Mucosa of gallbladder (tissue), 1 donor: ENCODE data around the gene ZNF160. TPM values are rescaled to one million over a fixed set of nuclear protein-coding genes. Genes with fewer than 3 reads are reported as not detected.

Source experiments
- total RNA-seq: library from RNA; stranded (reverse); gene quantifications from one replicate; pipeline ENCODE4 v1.2.1, GENCODE V29; 2021
- donor health status: DM: no; HTN: no; CAD: no.

ZNF160 gene
- total RNA-seq, 1 donor from 2014 or later, result 66.8 TPM

Other genes with a start within 250 kb of the ZNF160 start
- gene ZNF468, start 245.8 kb downstream of the ZNF160 start, total RNA-seq, result 37.2 TPM
- gene ZNF320, start 205.8 kb downstream of the ZNF160 start, total RNA-seq, result 39.9 TPM
- 39.0 TPM for gene ZNF888, start 180.0 kb downstream of the ZNF160 start, total RNA-seq
- gene ZNF816, start 140.5 kb downstream of the ZNF160 start, total RNA-seq, result 26.8 TPM
- not detected for gene ERVV-1, start 89.5 kb downstream of the ZNF160 start, total RNA-seq
- gene ERVV-2, start 58.7 kb downstream of the ZNF160 start, total RNA-seq, result not detected
- 13.1 TPM for gene ZNF415, start 29.5 kb upstream of the ZNF160 start, total RNA-seq
- 14.7 TPM for gene ZNF347, start 55.6 kb upstream of the ZNF160 start, total RNA-seq
- gene ZNF665, start 89.9 kb upstream of the ZNF160 start, total RNA-seq, result 4.3 TPM
- gene ZNF677, start 151.5 kb upstream of the ZNF160 start, total RNA-seq, result 21.4 TPM
- not detected for gene VN1R2, start 154.9 kb upstream of the ZNF160 start, total RNA-seq
- not detected for gene VN1R4, start 164.3 kb upstream of the ZNF160 start, total RNA-seq
- 7.5 TPM for gene ZNF845, start 230.3 kb upstream of the ZNF160 start, total RNA-seq